GM19043 (cell line): ENCODE measurements around the gene PRAME.
"Not testable (repeated sequence)": the region's sequence is repeated elsewhere in the genome, so short reads cannot be mapped to it uniquely, and the experiment has no call there.

Source experiments
- ATAC-seq: cut with Tn5 transposase; IDR thresholded peaks from one replicate; pipeline ENCODE4 v1.9.1; 2021; ENCODE audit warnings: low read depth; ENCODE audit not compliant: unreplicated experiment

The PRAME gene

GRCh38 chr22:22581524-22581923 is 22.5 kb upstream of the PRAME start:
- not testable (repeated sequence) for ATAC-seq

- ATAC-seq: no peak
Observed at GRCh38 chr22:22579869-22580604, 21.0 kb upstream of the PRAME start.

- ATAC-seq: no peak
Observed at GRCh38 chr22:22578702-22579424, 19.8 kb upstream of the PRAME start.

- no peak for ATAC-seq
Observed at GRCh38 chr22:22576989-22577427, 17.9 kb upstream of the PRAME start.

- ATAC-seq: no peak
Observed at GRCh38 chr22:22576244-22576988, 17.4 kb upstream of the PRAME start.

GRCh38 chr22:22574361-22574760 is 15.3 kb upstream of the PRAME start:
- ATAC-seq: no peak

GRCh38 chr22:22573047-22573889 is 14.2 kb upstream of the PRAME start:
- ATAC-seq: no peak

GRCh38 chr22:22571862-22572261 is 12.8 kb upstream of the PRAME start:
- no peak for ATAC-seq

- no peak for ATAC-seq
Observed at GRCh38 chr22:22571429-22571828, 12.4 kb upstream of the PRAME start.

- no peak for ATAC-seq
Observed at GRCh38 chr22:22569218-22569617, 10.2 kb upstream of the PRAME start.

- no peak for ATAC-seq
Observed at GRCh38 chr22:22565981-22566380, 6.9 kb upstream of the PRAME start.

GRCh38 chr22:22558071-22558971 is 744 bp downstream of the PRAME start:
- ATAC-seq: no peak

- no peak for ATAC-seq
Observed at GRCh38 chr22:22556995-22557925, 1.8 kb downstream of the PRAME start.

GRCh38 chr22:22556578-22556977 is 2.5 kb downstream of the PRAME start:
- ATAC-seq: no peak

- ATAC-seq: no peak
Observed at GRCh38 chr22:22555596-22555995, 3.5 kb downstream of the PRAME start.

GRCh38 chr22:22554587-22555284 is 4.3 kb downstream of the PRAME start:
- no peak for ATAC-seq

- ATAC-seq: no peak
Observed at GRCh38 chr22:22553735-22554586, 5.1 kb downstream of the PRAME start.
